Colonic mucosa (tissue), 4 donors: Measurements from ENCODE around the gene TRIM26. TPM values are rescaled to one million over a fixed set of nuclear protein-coding genes. Genes with fewer than 3 reads are reported as not detected.
"Not testable (repeated sequence)": the region's sequence is repeated elsewhere in the genome, so short reads cannot be mapped to it uniquely, and the experiment has no call there.

Experiments
- DNase-seq: peaks from one replicate; pipeline ENCODE4 v3.0.0-alpha.2; 2020
- H3K27ac ChIP-seq: fragments of 200-600 bp; one replicate; pipeline ENCODE4 v1.8.0; 2021
- H3K27me3 ChIP-seq: fragments of 200-600 bp; one replicate; pipeline ENCODE4 v1.8.0; 2021
- H3K36me3 ChIP-seq: fragments of 200-600 bp; one replicate; pipeline ENCODE4 v1.8.0; 2021
- H3K4me1 ChIP-seq: fragments of 200-600 bp; one replicate; pipeline ENCODE4 v1.8.0; 2021; ENCODE audit warnings: mild to moderate bottlenecking
- H3K4me3 ChIP-seq: fragments of 200-600 bp; one replicate; pipeline ENCODE4 v1.8.0; 2021
- H3K9ac ChIP-seq, 2 donors: one replicate each; pipeline ENCODE4 v1.7.0; 2013; ENCODE audit warnings: control low read depth in 2 of 2, low read depth in 2 of 2, low read length in 2 of 2
- H3K9me3 ChIP-seq: fragments of 200-600 bp; one replicate; pipeline ENCODE4 v1.8.0; 2021
- CTCF ChIP-seq: fragments of 200-600 bp; IDR thresholded peaks from one replicate; pipeline ENCODE4 v1.8.0; 2022; ENCODE audit warnings: antibody characterized with exemption, mild to moderate bottlenecking
- intact Hi-C: fragments of 100-400 bp; cut with DNase I; formaldehyde crosslinking; loops from one replicate; pipeline ENCODE4 v1.14.1; 2022
- total RNA-seq, 2 donors: library from RNA; stranded (reverse); fragmentation: NEBNext Ultra II Directional in 1 of 2; extraction: Animal tissue kit (Norgen Biotek cat#: 25700) in 1 of 2; gene quantifications; one replicate each; pipeline ENCODE4 v1.2.1, GENCODE V29; 2021
- donor health status: healthy.
- donor health status: DM: no; HTN: no; CAD: no.
- donor health status: DM: no; HTN: no; CAD: no.

Gene TRIM26
- 10 to 100 TPM; 48.2 to 53.5 TPM for total RNA-seq

- H3K36me3 ChIP-seq, result no peaks in the 10 kb centered on the region
- no peaks in the 10 kb centered on the region for H3K9me3 ChIP-seq
- peak; percentile 98 for DNase-seq
- no peak for TF ChIP-seq CTCF
- peak within 1 kb of the TSS; percentile 91 for H3K27ac ChIP-seq
- intact Hi-C loops, result loop anchor here (5.0 kb wide), 1 partner anchor 111 kb away; no protein-coding TSS in a partner anchor
- peaks cover 8% of the 10 kb centered on the region for H3K4me1 ChIP-seq
- peak within 1 kb of the TSS; percentile 91 to 97 for H3K9ac ChIP-seq
- peak within 1 kb of the TSS; percentile 91 for H3K4me3 ChIP-seq
- no peaks in the 10 kb centered on the region for H3K27me3 ChIP-seq
These were observed at the start of gene TRIM26 for GRCh38 chr6:30212865-30213666. Gene TRIM26, minus strand, starts transcription at chr6:30213406. Its CDS starts 14,303 bp downstream, at chr6:30199103.

- Histone ChIP-seq H3K9me3 (no peaks in the 10 kb centered on the region), H3K27ac (peak overlapping the region; percentile 70), H3K27me3 (no peaks in the 10 kb centered on the region), H3K4me3 (peak overlapping the region; percentile 96), H3K9ac (peak overlapping the region in 1 of 2 donors; percentile 78), H3K4me1 (no peaks in the 10 kb centered on the region), H3K36me3 (no peaks in the 10 kb centered on the region)
- intact Hi-C loops, result no loop called here
- DNase-seq, result no peak
- TF ChIP-seq CTCF, result no peak
These were observed 46.9 kb upstream of the TRIM26 start for GRCh38 chr6:30260036-30260504.

GRCh38 chr6:30259140-30260035 lies 46.2 kb upstream of the TRIM26 start:
- DNase-seq, result peak; percentile 83
- intact Hi-C loops, result no loop called here
- Histone ChIP-seq H3K9ac (peak overlapping the region; percentile 66 to 78), H3K4me1 (no peaks in the 10 kb centered on the region), H3K27me3 (no peaks in the 10 kb centered on the region), H3K36me3 (no peaks in the 10 kb centered on the region), H3K27ac (peak overlapping the region; percentile 70), H3K9me3 (no peaks in the 10 kb centered on the region), H3K4me3 (peak overlapping the region; percentile 96)
- TF ChIP-seq CTCF, result no peak

- Histone ChIP-seq H3K4me1 (no peaks in the 10 kb centered on the region), H3K9me3 (no peaks in the 10 kb centered on the region), H3K27ac (no peak overlapping the region), H3K4me3 (no peak overlapping the region), H3K36me3 (no peaks in the 10 kb centered on the region), H3K27me3 (no peaks in the 10 kb centered on the region), H3K9ac (no peak overlapping the region)
- intact Hi-C loops, result no loop called here
- TF ChIP-seq CTCF, result no peak
- DNase-seq, result no peak
These were observed 45.0 kb upstream of the TRIM26 start for GRCh38 chr6:30258204-30258603.

GRCh38 chr6:30252417-30252816 lies 39.2 kb upstream of the TRIM26 start:
- H3K9me3 ChIP-seq, H3K4me3 ChIP-seq, H3K27ac ChIP-seq, H3K4me1 ChIP-seq, DNase-seq, H3K36me3 ChIP-seq, H3K9ac ChIP-seq, intact Hi-C loops, H3K27me3 ChIP-seq: not testable (repeated sequence)
